Endothelial cell of umbilical vein (primary cell): Measurements from ENCODE around the gene MAGEA10. TPM values are rescaled to one million over a fixed set of nuclear protein-coding genes. Genes with fewer than 3 reads are reported as not detected.

ENCODE experiments used
- BruUV-seq: library from RNA; stranded (reverse); fragments of 400-500 nt; replicated peaks from 2 replicates; lab custom pipeline; 2021; lab: Mats Ljungman, UMichigan
- CTCF ChIA-PET: fragments of 300-600, 350-600 bp; sonication (Branson Sonifier 250); formaldehyde crosslinking; loops from one replicate; lab custom pipeline; 2021; ENCODE audit warnings: antibody characterized with exemption, inconsistent platforms; lab: Charles Lee
- POLR2A ChIA-PET: fragments of 300-600, 350-600 bp; sonication (Branson Sonifier 250); formaldehyde crosslinking; loops from one replicate; lab custom pipeline; 2021; ENCODE audit warnings: antibody characterized with exemption, inconsistent platforms; lab: Charles Lee
- DNase-seq: peaks from one replicate; pipeline ENCODE4 v3.0.0-alpha.2; 2011; ENCODE audit warnings: low read depth, low spot score
- FAIRE-seq: peaks from 2 replicates; lab custom pipeline; 2011; peaks lifted over from hg19 to GRCh38; lab: Jason Lieb, UNC
- H2AFZ ChIP-seq: 2 replicates; pipeline ENCODE4 v1.6.0; 2012; ENCODE audit warnings: low read depth, low read length, control low read depth, inconsistent platforms
- H3K27ac ChIP-seq: 2 replicates; pipeline ENCODE4 v1.5.1; 2011; ENCODE audit warnings: low read depth, mild to moderate bottlenecking, control low read depth, low read length, moderate library complexity; ENCODE audit not compliant: insufficient read depth
- H3K27me3 ChIP-seq, 2 experiments: 2 replicates each; pipeline versions ENCODE4 v1.6.0 to v1.6.1; 2011; ENCODE audit warnings: low read length in 2 of 2, mixed read lengths in 1 of 2; ENCODE audit not compliant: control insufficient read depth in 2 of 2, insufficient read depth in 2 of 2
- H3K36me3 ChIP-seq, 2 experiments: 2 replicates in 1 of 2; 3 replicates in 1 of 2; pipeline ENCODE4 v1.5.1; 2011; ENCODE audit warnings: low read length in 2 of 2, mild to moderate bottlenecking in 1 of 2, moderate library complexity in 1 of 2; ENCODE audit not compliant: control insufficient read depth in 2 of 2, insufficient read depth in 2 of 2; ENCODE audit errors: extremely low read depth in 1 of 2
- H3K4me1 ChIP-seq: 3 replicates; pipeline ENCODE4 v1.5.1; 2011; ENCODE audit warnings: mild to moderate bottlenecking, low read length; ENCODE audit not compliant: control insufficient read depth, insufficient read depth; ENCODE audit errors: extremely low read depth
- H3K4me2 ChIP-seq: 2 replicates; pipeline ENCODE4 v1.6.1; 2011; ENCODE audit warnings: low read length, control low read depth, mixed read lengths; ENCODE audit not compliant: insufficient read depth
- H3K4me3 ChIP-seq, 3 experiments: fragments of 200-600 bp in 1 of 3; sonication (generic), shearing (Covaris generic) in 1 of 3; replicated peaks in 1 of 3; 2 replicates each; pipeline ENCODE4 v1.5.1; 2011 to 2016; ENCODE audit warnings: control low read depth in 3 of 3, low read length in 3 of 3, mild to moderate bottlenecking in 2 of 3, inconsistent platforms in 1 of 3, low read depth in 1 of 3, moderate library complexity in 1 of 3; ENCODE audit not compliant: insufficient read depth in 1 of 3
- H3K79me2 ChIP-seq: 2 replicates; pipeline ENCODE4 v1.6.0; 2012; ENCODE audit warnings: low read length, inconsistent platforms; ENCODE audit not compliant: control insufficient read depth, insufficient read depth
- H3K9ac ChIP-seq: replicated peaks from 2 replicates; pipeline ENCODE3; 2011; ENCODE audit warnings: low read length, control low read depth; ENCODE audit not compliant: insufficient read depth; ENCODE audit errors: extremely low read depth
- H3K9me1 ChIP-seq: replicated peaks from 3 replicates; pipeline ENCODE4 v1.6.0; 2011; ENCODE audit warnings: mild to moderate bottlenecking, low read length; ENCODE audit not compliant: control insufficient read depth, insufficient read depth; ENCODE audit errors: extremely low read depth
- H3K9me3 ChIP-seq: replicated peaks from 2 replicates; pipeline ENCODE4 v1.5.1; 2012; ENCODE audit warnings: low read length, inconsistent platforms; ENCODE audit not compliant: control insufficient read depth, insufficient read depth
- H4K20me1 ChIP-seq: replicated peaks from 2 replicates; pipeline ENCODE3; 2011; ENCODE audit warnings: mild to moderate bottlenecking, low read length; ENCODE audit not compliant: control insufficient read depth, insufficient read depth; ENCODE audit errors: extremely low read depth
- FOS ChIP-seq: IDR thresholded peaks from 2 replicates; pipeline ENCODE4 v1.6.1; 2011; ENCODE audit warnings: mild to moderate bottlenecking, low read length, moderate library complexity, borderline replicate concordance; ENCODE audit not compliant: insufficient read depth
- GATA2 ChIP-seq: IDR thresholded peaks from 2 replicates; pipeline ENCODE4 v1.7.0; 2011; ENCODE audit warnings: low read depth, mild to moderate bottlenecking, moderate library complexity, mixed read lengths, low read length; ENCODE audit not compliant: insufficient read length, insufficient read depth
- JUN ChIP-seq: IDR thresholded peaks from 2 replicates; pipeline ENCODE4 v1.6.1; 2011; ENCODE audit warnings: borderline replicate concordance, low read depth; ENCODE audit not compliant: insufficient read length, insufficient read depth
- MYC ChIP-seq: IDR thresholded peaks from one replicate; pipeline ENCODE4 v1.6.1; 2011; ENCODE audit warnings: mild to moderate bottlenecking, low read depth, low read length
- POLR2A ChIP-seq: IDR thresholded peaks from 2 replicates; pipeline ENCODE4 v1.6.1; 2012; ENCODE audit warnings: low read depth, mild to moderate bottlenecking, control low read depth, low read length
- POLR2AphosphoS5 ChIP-seq: IDR thresholded peaks from 2 replicates; pipeline ENCODE4 v1.6.1; 2012; ENCODE audit warnings: low read depth, mild to moderate bottlenecking, control low read depth, low read length, moderate library complexity; ENCODE audit not compliant: insufficient read depth
- dilution Hi-C: fragments of 300-500 bp; cut with MboI; formaldehyde crosslinking; loops from one replicate; pipeline ENCODE4 v1.15.0; 2019; ENCODE audit warnings: low sequenced_read_pairs; ENCODE audit not compliant: extremely low pct_ligation_motif_present
- intact Hi-C: fragments of 100-400 bp; cut with micrococcal nuclease; formaldehyde crosslinking; loops from one replicate; pipeline ENCODE4 v1.10.0; 2022
- polyA plus RNA-seq, 4 experiments: library from polyadenylated mRNA; depleted of rRNA in 3 of 4; stranded (reverse) in 3 of 4; unstranded in 1 of 4; fragments of >200 nt; gene quantifications; 2 replicates each; pipeline versions ENCODE4 v1.2.1 to v1.2.3, GENCODE V29; 2011 to 2012; ENCODE audit warnings: missing spikeins in 1 of 4
- total RNA-seq: library from RNA; stranded (reverse); gene quantifications from 2 replicates; pipeline ENCODE4 v1.2.3, GENCODE V29; 2021
- TF ChIP-seq, protein P1 (sequence below): IDR thresholded peaks from 2 replicates; pipeline ENCODE4 v1.6.1; 2011; ENCODE audit not compliant: insufficient read depth, insufficient read length
- TF ChIP-seq, protein P2 (sequence below), 2 donors: IDR thresholded peaks; 1 replicate in 1 of 2; 2 replicates in 1 of 2; pipeline ENCODE4 v1.5.1; 2011; ENCODE audit warnings: low read length in 2 of 2, mild to moderate bottlenecking in 2 of 2, moderate library complexity in 2 of 2, control low read depth in 1 of 2, inconsistent platforms in 1 of 2, low read depth in 1 of 2; ENCODE audit not compliant: insufficient read depth in 1 of 2; ENCODE audit errors: extremely low read depth in 1 of 2

The MAGEA10 gene
- total and polyA plus RNA-seq, 2 donors (not counting 3 experiments of a cell fraction or from before 2014, with no cell fraction given), result not detected

DNA sequence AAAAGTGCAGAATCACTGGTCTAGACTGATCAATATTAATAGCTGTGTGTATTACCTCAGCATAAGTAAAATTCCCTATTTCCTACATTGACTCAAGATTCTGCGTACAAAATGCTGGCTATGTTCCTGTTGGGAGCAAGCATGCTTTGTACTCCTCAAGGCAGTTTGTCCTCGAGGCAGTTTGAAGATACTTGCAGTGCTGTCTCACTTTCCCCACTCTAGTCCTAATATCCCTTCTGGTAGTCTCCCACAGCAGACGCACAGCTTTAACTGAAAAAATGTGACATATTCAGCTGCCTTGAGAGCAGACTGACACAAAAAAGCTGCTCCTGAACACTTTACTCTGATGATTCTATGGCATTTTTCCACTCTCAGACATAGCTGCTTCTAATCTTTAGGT, 12.9 kb upstream of the MAGEA10 start:
- H2AFZ ChIP-seq, result no peak overlapping the region
- H3K4me2 ChIP-seq, result no peak overlapping the region
- CTCF ChIA-PET, result no interaction called here
- no peaks in the 10 kb centered on the region for H3K36me3 ChIP-seq
- POLR2A ChIA-PET, result no interaction called here
- no peaks in the 10 kb centered on the region for H4K20me1 ChIP-seq
- no peak for TF ChIP-seq MYC
- TF ChIP-seq, protein P1, sequence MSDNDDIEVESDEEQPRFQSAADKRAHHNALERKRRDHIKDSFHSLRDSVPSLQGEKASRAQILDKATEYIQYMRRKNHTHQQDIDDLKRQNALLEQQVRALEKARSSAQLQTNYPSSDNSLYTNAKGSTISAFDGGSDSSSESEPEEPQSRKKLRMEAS, result no peak
- no peak for TF ChIP-seq POLR2AphosphoS5
- no peak for TF ChIP-seq JUN
- TF ChIP-seq POLR2A, result no peak
- intact Hi-C loops, result no loop called here
- no peak overlapping the region for H3K9ac ChIP-seq
- dilution Hi-C loops, result no loop called here
- H3K79me2 ChIP-seq, result no peaks in the 10 kb centered on the region
- no peak overlapping the region for H3K4me3 ChIP-seq
- no peak for DNase-seq
- H3K9me1 ChIP-seq, result no peaks in the 10 kb centered on the region
- no peak for FAIRE-seq
- H3K4me1 ChIP-seq, result no peaks in the 10 kb centered on the region
- no peak overlapping the region for H3K27ac ChIP-seq
- no TSS peak for BruUV-seq
- no peaks in the 10 kb centered on the region for H3K9me3 ChIP-seq
- no peaks in the 10 kb centered on the region for H3K27me3 ChIP-seq

DNA sequence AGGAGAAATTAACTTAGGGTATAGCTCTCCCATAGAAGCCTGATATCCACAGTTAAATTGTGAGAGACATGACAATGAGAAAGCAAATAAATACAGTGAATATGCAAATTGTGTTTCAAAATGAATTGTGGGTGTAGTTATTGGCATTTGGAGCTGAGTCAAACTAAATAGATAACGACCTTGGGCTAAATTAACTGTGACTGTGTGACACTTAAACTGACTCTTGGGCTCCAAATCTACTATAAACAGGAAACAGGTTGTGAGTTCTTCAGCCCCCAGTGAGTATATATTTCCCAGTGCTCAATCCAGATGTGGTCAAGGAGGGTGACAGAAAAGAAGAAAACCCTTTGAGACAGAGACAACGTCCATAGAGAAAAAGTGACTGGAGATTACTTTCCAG, 11.3 kb upstream of the MAGEA10 start:
- BruUV-seq, result no TSS peak
- Histone ChIP-seq H3K9me1 (no peaks in the 10 kb centered on the region), H3K9me3 (no peaks in the 10 kb centered on the region), H3K9ac (no peak overlapping the region), H4K20me1 (no peaks in the 10 kb centered on the region), H3K36me3 (no peaks in the 10 kb centered on the region), H2AFZ (no peak overlapping the region), H3K4me1 (no peaks in the 10 kb centered on the region), H3K27me3 (no peaks in the 10 kb centered on the region), H3K4me2 (no peak overlapping the region), H3K27ac (no peak overlapping the region), H3K79me2 (no peaks in the 10 kb centered on the region), H3K4me3 (no peak overlapping the region)
- dilution Hi-C loops, result no loop called here
- no peak for FAIRE-seq
- ChIA-PET POLR2A (no interaction called here), CTCF (no interaction called here)
- intact Hi-C loops, result no loop called here
- no peak for DNase-seq
- TF ChIP-seq FOS (no peak), GATA2 (no peak), MYC (no peak), POLR2A (no peak), JUN (no peak), POLR2AphosphoS5 (no peak)
- TF ChIP-seq, protein P2, sequence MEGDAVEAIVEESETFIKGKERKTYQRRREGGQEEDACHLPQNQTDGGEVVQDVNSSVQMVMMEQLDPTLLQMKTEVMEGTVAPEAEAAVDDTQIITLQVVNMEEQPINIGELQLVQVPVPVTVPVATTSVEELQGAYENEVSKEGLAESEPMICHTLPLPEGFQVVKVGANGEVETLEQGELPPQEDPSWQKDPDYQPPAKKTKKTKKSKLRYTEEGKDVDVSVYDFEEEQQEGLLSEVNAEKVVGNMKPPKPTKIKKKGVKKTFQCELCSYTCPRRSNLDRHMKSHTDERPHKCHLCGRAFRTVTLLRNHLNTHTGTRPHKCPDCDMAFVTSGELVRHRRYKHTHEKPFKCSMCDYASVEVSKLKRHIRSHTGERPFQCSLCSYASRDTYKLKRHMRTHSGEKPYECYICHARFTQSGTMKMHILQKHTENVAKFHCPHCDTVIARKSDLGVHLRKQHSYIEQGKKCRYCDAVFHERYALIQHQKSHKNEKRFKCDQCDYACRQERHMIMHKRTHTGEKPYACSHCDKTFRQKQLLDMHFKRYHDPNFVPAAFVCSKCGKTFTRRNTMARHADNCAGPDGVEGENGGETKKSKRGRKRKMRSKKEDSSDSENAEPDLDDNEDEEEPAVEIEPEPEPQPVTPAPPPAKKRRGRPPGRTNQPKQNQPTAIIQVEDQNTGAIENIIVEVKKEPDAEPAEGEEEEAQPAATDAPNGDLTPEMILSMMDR (IDR thresholded peaks at IDR 0.05; ENCODE audit: extremely low read depth in 1 of 2, insufficient read depth in 1 of 2, low read depth in 1 of 2, low read length in 2 of 2), result no peak
